Bronchial epithelial cell (primary cell): ENCODE results near the gene CDK2. TPM values are rescaled to one million over a fixed set of nuclear protein-coding genes. Genes with fewer than 3 reads are reported as not detected.
A peak's percentile ranks its signal among the peaks of the same experiment; 100 is the strongest.

Source experiments
- DNase-seq: peaks from one replicate; pipeline ENCODE4 v3.0.0-alpha.2; 2010; ENCODE audit warnings: low read depth
- FAIRE-seq: peaks from 2 replicates; lab custom pipeline; 2011; peaks lifted over from hg19 to GRCh38; lab: Jason Lieb, UNC
- H3K27me3 ChIP-seq: 2 replicates; pipeline ENCODE4 v1.5.1; 2011; ENCODE audit warnings: low read length; ENCODE audit not compliant: control insufficient read depth, insufficient read depth
- H3K36me3 ChIP-seq: 2 replicates; pipeline ENCODE4 v1.5.1; 2011; ENCODE audit warnings: low read length; ENCODE audit not compliant: control insufficient read depth, insufficient read depth
- H3K4me3 ChIP-seq: 2 replicates; pipeline ENCODE4 v1.5.1; 2011; ENCODE audit warnings: mild to moderate bottlenecking, low read depth, low read length, control low read depth
- CTCF ChIP-seq: IDR thresholded peaks from 2 replicates; pipeline ENCODE4 v1.5.1; 2011; ENCODE audit warnings: mild to moderate bottlenecking, moderate library complexity, low read length, control low read depth, inconsistent platforms; ENCODE audit not compliant: insufficient read depth, severe bottlenecking
- total RNA-seq: library from RNA; depleted of rRNA; stranded (reverse); fragments of >200 nt; gene quantifications from 2 replicates; pipeline ENCODE4 v1.2.1, GENCODE V29; 2014

CDK2 gene
- total RNA-seq, 1 donor from 2014 or later: 6.8 TPM

GRCh38 chr12:55972456-55972855, 5.8 kb downstream of the CDK2 start:
- H3K4me3 ChIP-seq: peak overlapping the region; percentile 47
- no peak for TF ChIP-seq CTCF

GRCh38 chr12:55972911-55973598, 6.4 kb downstream of the CDK2 start:
- no peaks in the 10 kb centered on the region for H3K36me3 ChIP-seq
- H3K4me3 ChIP-seq: peak overlapping the region; percentile 47
- TF ChIP-seq CTCF: no peak
- FAIRE-seq (no peak), DNase-seq (no peak)
- no peaks in the 10 kb centered on the region for H3K27me3 ChIP-seq

More at GRCh38 chr12:55972456-55972855, 5.8 kb downstream of the CDK2 start:
- H3K36me3 ChIP-seq: no peaks in the 10 kb centered on the region
- no peaks in the 10 kb centered on the region for H3K27me3 ChIP-seq
- no peak for FAIRE-seq
- no peak for DNase-seq

GRCh38 chr12:55973599-55974307, 7.1 kb downstream of the CDK2 start, which contains the start of gene RAB5B:
TSS of gene RAB5B (plus strand) at chr12:55974078. CDS start at chr12:55986961, 12,883 bp downstream.
- H3K4me3 ChIP-seq: peak within 1 kb of the TSS; percentile 98
- peak; percentile 98 for FAIRE-seq
- no peak for TF ChIP-seq CTCF
- no peaks in the 10 kb centered on the region for H3K27me3 ChIP-seq
- H3K36me3 ChIP-seq: no peaks in the 10 kb centered on the region
- DNase-seq: peak; percentile 100

GRCh38 chr12:55974308-55974730, 7.7 kb downstream of the CDK2 start:
- Histone ChIP-seq H3K36me3 (no peaks in the 10 kb centered on the region), H3K27me3 (no peaks in the 10 kb centered on the region), H3K4me3 (peak overlapping the region; percentile 98)
- no peak for TF ChIP-seq CTCF
- peak; percentile 43 for DNase-seq
- no peak for FAIRE-seq

DNA sequence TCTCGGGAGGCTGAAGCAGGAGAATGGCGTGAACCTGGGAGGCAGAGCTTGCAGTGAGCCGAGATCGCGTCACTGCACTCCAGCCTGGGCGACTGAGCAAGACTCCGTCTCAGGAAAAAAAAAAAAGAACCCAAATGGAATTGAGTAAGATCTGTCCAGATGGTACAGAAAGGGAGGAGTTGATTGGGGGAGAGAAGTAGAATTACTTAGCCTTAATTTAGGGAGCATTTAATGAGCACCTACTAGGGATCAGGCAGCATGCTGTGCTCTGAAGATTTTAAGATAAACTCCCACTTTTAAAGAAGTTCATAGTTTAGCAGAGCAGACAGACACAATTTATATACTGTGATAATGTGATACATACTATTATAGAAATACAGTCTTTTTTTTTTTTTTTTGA, 11.8 kb downstream of the CDK2 start:
- no peak for FAIRE-seq
- Histone ChIP-seq H3K27me3 (no peaks in the 10 kb centered on the region), H3K4me3 (no peak overlapping the region), H3K36me3 (no peaks in the 10 kb centered on the region)
- DNase-seq: no peak
- TF ChIP-seq CTCF: no peak
